ENCODE data around the gene FHL3. TPM values are rescaled to one million over a fixed set of nuclear protein-coding genes. Genes with fewer than 3 reads are reported as not detected.

The FHL3 gene
- total and polyA plus RNA-seq, 2 of the 4 experiments (the other 2 are of a cell fraction): 11.5 to 27.1 TPM

DNA sequence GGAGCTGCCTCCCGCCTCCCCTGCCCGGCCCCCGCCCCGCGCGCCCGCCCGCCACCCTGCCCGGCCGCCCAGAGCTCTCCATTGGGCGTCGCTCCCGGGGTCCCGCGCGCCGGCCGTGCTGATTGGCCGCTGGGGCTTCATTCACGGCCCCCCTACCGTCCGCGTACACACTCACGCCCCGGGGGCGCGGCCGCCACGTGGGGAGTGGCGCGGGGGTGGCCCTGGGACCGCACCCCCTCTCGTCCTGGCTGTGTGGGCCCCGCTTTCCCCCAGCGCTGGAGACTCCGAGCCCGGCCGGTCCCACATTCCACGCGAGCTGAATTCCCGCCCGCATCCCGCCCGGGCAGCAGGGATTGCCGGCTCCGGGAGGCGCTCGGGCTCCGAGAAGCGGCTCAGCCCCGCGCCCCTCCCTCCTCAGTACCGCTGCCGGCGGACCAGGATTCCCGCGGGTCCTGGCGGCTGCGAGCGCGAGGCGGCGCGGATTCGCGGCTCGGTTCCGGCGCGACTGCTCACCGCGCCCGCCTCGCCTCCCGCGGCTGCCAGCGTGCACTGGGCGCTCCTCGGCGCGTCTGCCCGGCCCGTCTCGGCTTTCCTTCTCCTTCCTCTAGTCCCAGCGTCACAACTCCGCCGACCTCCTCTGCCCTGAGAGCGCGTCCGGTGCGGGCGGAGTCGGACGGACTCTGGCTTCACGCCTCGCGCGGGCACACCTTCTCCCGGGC, 41.7 kb upstream of the FHL3 start:
- H3K18ac ChIP-seq (ENCODE audit: low read depth, low read length): no peak overlapping the region
- H3K27ac ChIP-seq (ENCODE audit: insufficient read depth, low read length): no peak overlapping the region
- no peak overlapping the region for H3K14ac ChIP-seq (replicated peaks; ENCODE audit: low read depth, low read length)
- dilution Hi-C loops (cut with HindIII; ENCODE audit: low sequenced_read_pairs, unreplicated experiment) (no loop called here), in situ Hi-C loops (cut with MboI; ENCODE audit: low sequenced_read_pairs) (no loop called here), intact Hi-C loops (cut with micrococcal nuclease) (no loop called here)
- ChIA-PET POLR2A (ENCODE audit: unreplicated experiment) (interaction anchor here (1.4 kb wide), 1 partner anchor 51 kb away, joined by 4 read pairs; no protein-coding TSS in a partner anchor), CTCF (interaction anchor here (0.8 kb wide), 1 partner anchor 475 kb away, joined by 3 read pairs; no protein-coding TSS in a partner anchor)
- DNase-seq (peak; percentile 67), ATAC-seq (ENCODE audit: low read depth) (peak; percentile 93)
- H2BK5ac ChIP-seq (ENCODE audit: low read depth, low read length, poor library complexity, severe bottlenecking): no peak overlapping the region
- no peak overlapping the region for H4K91ac ChIP-seq (ENCODE audit: insufficient read depth, low read depth, low read length)
- no peaks in the 10 kb centered on the region for H3K4me1 ChIP-seq (ENCODE audit: control insufficient read depth, insufficient read depth, low read length)
- H3K4me3 ChIP-seq (ENCODE audit: insufficient read depth, low read depth, low read length): peak overlapping the region; percentile 48
- no peaks in the 10 kb centered on the region for H4K20me1 ChIP-seq (ENCODE audit: insufficient read depth, low read length)
- no peak overlapping the region for H2BK20ac ChIP-seq (ENCODE audit: low read depth, low read length)
- no peak overlapping the region for H4K5ac ChIP-seq (ENCODE audit: low read depth, low read length)
- BruUV-seq (replicated peaks): no TSS peak
- no peak overlapping the region for H3K9ac ChIP-seq (ENCODE audit: low read depth, low read length)
- 1% methylated on average over 32 of the region's 99 CpGs; no CpG with 5 or more reads in 1 of the 2 experiments for WGBS, 2 experiments (ENCODE audit: extremely low coverage in 2 of 2, insufficient read length in 1 of 2)
- H2AK5ac ChIP-seq (ENCODE audit: low read depth, low read length): no peak overlapping the region
- H3K4ac ChIP-seq (ENCODE audit: low read depth, low read length): no peak overlapping the region
- no peak overlapping the region; the same call in 1 of the 2 replicates for H3K56ac ChIP-seq (ENCODE audit: extremely low read depth, insufficient read depth, low read length)
- H3K9me1 ChIP-seq (ENCODE audit: insufficient read depth, low read length): no peaks in the 10 kb centered on the region
- H3K23ac ChIP-seq (ENCODE audit: low read depth, low read length): no peak overlapping the region
- 0 out of 2 replicates have a peak, but pooled peaks cover 2% of the 10 kb centered on the region for H3K9me3 ChIP-seq (ENCODE audit: control insufficient read depth, insufficient read depth, low read length)
- H2AFZ ChIP-seq (replicated peaks; ENCODE audit: low read length, poor library complexity): peak overlapping the region; percentile 97
- no peak overlapping the region for H2BK120ac ChIP-seq (ENCODE audit: low read depth, low read length)
- H3K27me3 ChIP-seq (ENCODE audit: control insufficient read depth, insufficient read depth, low read length): peaks cover 72% of the 10 kb centered on the region
- H3K79me1 ChIP-seq (ENCODE audit: low read depth in 1 of 2, low read length in 2 of 2): no peaks in the 10 kb centered on the region
- no peaks in the 10 kb centered on the region for H3K36me3 ChIP-seq (ENCODE audit: control insufficient read depth, insufficient read depth, low read length)
- H4K8ac ChIP-seq (ENCODE audit: low read depth in 2 of 2, low read length in 2 of 2): no peak overlapping the region
- H2AK9ac ChIP-seq (replicated peaks; ENCODE audit: low read depth, low read length, poor library complexity): peak overlapping the region; percentile 11
- no peak overlapping the region for H2BK15ac ChIP-seq (ENCODE audit: low read depth, low read length)
- H3K4me2 ChIP-seq (ENCODE audit: low read depth, low read length): peak overlapping the region; percentile 88
- no peak; the same call in 1 of the 2 replicates for TF ChIP-seq RAD21 (IDR thresholded peaks at IDR 0.05; ENCODE audit: low read length)
- no peak for TF ChIP-seq POLR2A (IDR thresholded peaks at IDR 0.05; ENCODE audit: low read depth, low read length)
- no peak for TF ChIP-seq CEBPB (IDR thresholded peaks at IDR 0.05; ENCODE audit: low read depth, low read length)
- no peak for TF ChIP-seq RFX5 (IDR thresholded peaks at IDR 0.05; ENCODE audit: low read depth, low read length)
- TF ChIP-seq MAZ (IDR thresholded peaks at IDR 0.05; ENCODE audit: borderline replicate concordance, low read depth, low read length): peak; percentile 76; the same call in 1 of the 2 replicates
- TF ChIP-seq MAFK (IDR thresholded peaks at IDR 0.05; ENCODE audit: low read depth, low read length): no peak
- no peak for TF ChIP-seq CHD1 (IDR thresholded peaks at IDR 0.05; ENCODE audit: low read depth, low read length)
- TF ChIP-seq, protein P1, sequence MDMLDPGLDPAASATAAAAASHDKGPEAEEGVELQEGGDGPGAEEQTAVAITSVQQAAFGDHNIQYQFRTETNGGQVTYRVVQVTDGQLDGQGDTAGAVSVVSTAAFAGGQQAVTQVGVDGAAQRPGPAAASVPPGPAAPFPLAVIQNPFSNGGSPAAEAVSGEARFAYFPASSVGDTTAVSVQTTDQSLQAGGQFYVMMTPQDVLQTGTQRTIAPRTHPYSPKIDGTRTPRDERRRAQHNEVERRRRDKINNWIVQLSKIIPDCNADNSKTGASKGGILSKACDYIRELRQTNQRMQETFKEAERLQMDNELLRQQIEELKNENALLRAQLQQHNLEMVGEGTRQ (IDR thresholded peaks at IDR 0.05; ENCODE audit: low read depth, low read length): peak; percentile 37; the same call in 1 of the 2 replicates
- TF ChIP-seq, protein P2, sequence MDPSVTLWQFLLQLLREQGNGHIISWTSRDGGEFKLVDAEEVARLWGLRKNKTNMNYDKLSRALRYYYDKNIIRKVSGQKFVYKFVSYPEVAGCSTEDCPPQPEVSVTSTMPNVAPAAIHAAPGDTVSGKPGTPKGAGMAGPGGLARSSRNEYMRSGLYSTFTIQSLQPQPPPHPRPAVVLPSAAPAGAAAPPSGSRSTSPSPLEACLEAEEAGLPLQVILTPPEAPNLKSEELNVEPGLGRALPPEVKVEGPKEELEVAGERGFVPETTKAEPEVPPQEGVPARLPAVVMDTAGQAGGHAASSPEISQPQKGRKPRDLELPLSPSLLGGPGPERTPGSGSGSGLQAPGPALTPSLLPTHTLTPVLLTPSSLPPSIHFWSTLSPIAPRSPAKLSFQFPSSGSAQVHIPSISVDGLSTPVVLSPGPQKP (IDR thresholded peaks at IDR 0.05; ENCODE audit: borderline replicate concordance, low read depth, low read length): no peak
- TF ChIP-seq CTCF (conservative IDR thresholded peaks at IDR 0.05; ENCODE audit: low read depth, low read length): no peak
- peak; percentile 75; the same call in 1 of the 2 replicates for TF ChIP-seq MXI1 (IDR thresholded peaks at IDR 0.05; ENCODE audit: borderline replicate concordance, low read depth, low read length)
- TF ChIP-seq FOS (IDR thresholded peaks at IDR 0.05; ENCODE audit: low read depth, low read length): no peak
- no peak for TF ChIP-seq SMC3 (IDR thresholded peaks at IDR 0.05; ENCODE audit: low read depth, low read length)
- no peak for TF ChIP-seq RCOR1 (IDR thresholded peaks at IDR 0.05; ENCODE audit: insufficient replicate concordance, low read length)
- no peak for TF ChIP-seq BHLHE40 (IDR thresholded peaks at IDR 0.05; ENCODE audit: low read depth, low read length)

Data from IMR-90 (cell line).